ENCODE measurements around the gene NDUFB3.
"Not testable (repeated sequence)": the region's sequence is repeated elsewhere in the genome, so short reads cannot be mapped to it uniquely, and the experiment has no call there.

The NDUFB3 gene

DNA sequence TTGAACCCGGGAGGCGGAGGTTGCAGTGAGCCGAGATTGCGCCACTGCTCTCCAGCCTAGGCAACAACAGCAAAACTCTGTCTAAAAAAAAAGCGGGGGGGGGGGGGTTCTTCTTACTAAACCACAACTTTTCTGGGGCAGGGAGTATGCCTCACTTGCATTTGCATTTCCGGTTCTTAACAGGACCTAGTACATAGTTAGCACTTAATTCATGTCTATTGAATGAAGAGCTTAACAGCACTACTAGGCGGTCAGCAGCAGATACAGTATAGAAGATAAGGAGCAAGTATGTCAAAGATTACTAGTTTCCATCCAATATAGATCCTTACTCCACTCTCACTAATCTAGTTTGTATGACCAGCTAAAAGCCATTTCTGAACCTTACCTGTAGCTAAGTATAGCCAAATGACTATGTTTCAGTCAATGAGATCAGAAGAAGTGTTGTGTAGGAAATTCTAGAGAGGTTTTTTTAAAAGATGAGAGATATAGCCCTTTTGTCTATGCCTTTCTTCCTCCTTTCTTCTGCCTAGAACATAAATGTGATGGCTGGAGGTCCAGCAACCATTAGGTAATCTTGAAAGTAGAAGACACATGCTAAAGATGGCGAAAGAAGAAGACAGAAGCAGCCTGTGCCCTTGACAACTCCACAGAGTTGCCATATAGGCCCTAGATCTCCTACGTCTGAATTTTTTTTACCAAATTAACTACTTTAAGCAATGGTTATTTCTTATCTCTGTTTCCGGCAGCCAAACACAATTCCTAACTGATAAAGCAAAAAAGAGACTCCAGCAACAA, 11.6 kb upstream of the NDUFB3 start:
- DNase-seq (ENCODE audit: low spot score in 2 of 2): no peak
- H3K9me3 ChIP-seq: no peaks in the 10 kb centered on the region
- no peak overlapping the region for H3K4me3 ChIP-seq
- no peaks in the 10 kb centered on the region for H3K36me3 ChIP-seq (replicated peaks)
- H3K27me3 ChIP-seq (ENCODE audit: low read depth): no peaks in the 10 kb centered on the region
- no peaks in the 10 kb centered on the region for H3K4me1 ChIP-seq
- in situ Hi-C loops (cut with MboI; ENCODE audit: low sequenced_read_pairs): no loop called here

DNA sequence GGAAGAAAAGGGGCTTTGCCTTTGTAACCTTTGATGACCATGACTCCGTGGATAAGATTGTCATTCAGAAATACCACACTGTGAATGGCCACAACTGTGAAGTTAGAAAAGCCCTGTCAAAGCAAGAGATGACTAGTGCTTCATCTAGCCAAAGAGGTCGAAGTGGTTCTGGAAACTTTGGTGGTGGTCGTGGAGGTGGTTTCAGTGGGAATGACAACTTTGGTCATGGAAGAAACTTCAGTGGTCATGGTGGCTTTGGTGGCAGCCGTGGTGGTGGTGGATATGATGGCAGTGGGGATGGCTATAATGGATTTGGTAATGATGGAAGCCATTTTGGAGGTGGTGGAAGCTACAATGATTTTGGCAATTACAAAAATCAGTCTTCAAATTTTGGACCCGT, 8.3 kb upstream of the NDUFB3 start:
- H3K4me1 ChIP-seq; H3K36me3 ChIP-seq (replicated peaks); DNase-seq (ENCODE audit: low spot score in 2 of 2); H3K27me3 ChIP-seq (ENCODE audit: low read depth); H3K9me3 ChIP-seq; in situ Hi-C loops (cut with MboI; ENCODE audit: low sequenced_read_pairs); H3K4me3 ChIP-seq: not testable (repeated sequence)

GRCh38 chr2:201064797-201065329, 6.9 kb upstream of the NDUFB3 start:
- no peaks in the 10 kb centered on the region for H3K27me3 ChIP-seq (ENCODE audit: low read depth)
- peaks cover 8% of the 10 kb centered on the region for H3K4me1 ChIP-seq
- no peaks in the 10 kb centered on the region for H3K36me3 ChIP-seq (replicated peaks)
- in situ Hi-C loops (cut with MboI; ENCODE audit: low sequenced_read_pairs): no loop called here
- DNase-seq (ENCODE audit: low spot score in 2 of 2): no peak
- H3K4me3 ChIP-seq: no peak overlapping the region
- no peaks in the 10 kb centered on the region for H3K9me3 ChIP-seq

DNA sequence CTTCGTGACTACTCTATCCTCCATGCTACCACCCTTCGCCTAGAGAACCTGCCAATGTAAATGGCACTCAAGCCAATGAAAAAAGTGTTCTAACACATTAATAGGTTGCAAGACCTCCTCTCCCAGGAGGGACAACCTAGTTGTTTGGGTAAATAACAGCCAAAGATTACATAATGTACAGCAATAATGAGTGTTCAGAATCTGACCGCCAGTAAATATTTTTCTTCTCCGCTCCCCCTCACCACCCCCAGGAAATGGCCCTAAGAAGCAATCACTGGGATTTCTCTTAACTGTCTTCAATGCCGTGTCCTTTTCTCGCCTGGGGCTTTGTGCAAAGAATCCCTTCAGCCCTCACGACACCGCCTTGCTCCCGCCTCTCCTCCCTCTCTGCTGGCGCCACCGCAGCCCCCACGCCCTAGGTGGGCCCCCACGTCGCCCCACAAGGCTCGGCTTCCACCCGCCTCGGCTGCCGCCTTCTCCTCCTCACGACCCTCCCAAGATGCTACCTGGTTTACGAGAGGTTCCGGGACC, 788 bp upstream of the NDUFB3 start:
- Histone ChIP-seq H3K27me3 (ENCODE audit: low read depth) (no peaks in the 10 kb centered on the region), H3K36me3 (replicated peaks) (no peaks in the 10 kb centered on the region), H3K4me1 (peaks cover 24% of the 10 kb centered on the region), H3K4me3 (peak overlapping the region; percentile 92), H3K9me3 (no peaks in the 10 kb centered on the region)
- in situ Hi-C loops (cut with MboI; ENCODE audit: low sequenced_read_pairs): no loop called here
- peak; percentile 19 to 34 for DNase-seq (ENCODE audit: low spot score in 2 of 2)

- Histone ChIP-seq H3K4me3 (peak overlapping the region; percentile 92), H3K27me3 (ENCODE audit: low read depth) (no peaks in the 10 kb centered on the region), H3K4me1 (peaks cover 26% of the 10 kb centered on the region), H3K36me3 (replicated peaks) (no peaks in the 10 kb centered on the region), H3K9me3 (no peaks in the 10 kb centered on the region)
- DNase-seq (ENCODE audit: low spot score in 2 of 2): peak in 1 of 2 experiments; percentile 10
- in situ Hi-C loops (cut with MboI; ENCODE audit: low sequenced_read_pairs): no loop called here
Measured at GRCh38 chr2:201072201-201072530, 365 bp downstream of the NDUFB3 start.

- in situ Hi-C loops (cut with MboI; ENCODE audit: low sequenced_read_pairs): no loop called here
- H3K4me3 ChIP-seq: peak overlapping the region; percentile 92
Measured at GRCh38 chr2:201073071-201073470, 1.3 kb downstream of the NDUFB3 start.

DNA sequence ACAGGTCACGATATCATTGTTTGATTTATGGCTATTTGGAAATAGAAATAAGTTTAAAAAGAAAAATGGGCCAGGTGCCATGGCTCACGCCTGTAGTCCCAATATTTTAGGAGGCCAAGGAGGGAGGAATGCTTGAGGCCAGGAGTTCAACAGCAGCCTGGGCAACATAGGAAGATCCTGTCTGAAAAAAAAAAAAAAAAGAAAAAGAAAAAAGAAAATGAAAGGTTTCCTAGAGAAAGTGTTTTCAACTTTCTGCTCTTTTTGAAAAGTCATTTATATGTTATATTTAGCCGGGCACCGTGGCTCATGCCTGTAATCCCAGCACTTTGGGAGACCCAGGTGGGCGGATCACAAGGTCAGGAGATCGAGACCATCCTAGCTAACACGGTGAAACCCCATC, 3.2 kb downstream of the NDUFB3 start:
- in situ Hi-C loops (cut with MboI; ENCODE audit: low sequenced_read_pairs): no loop called here
- Histone ChIP-seq H3K4me1 (peaks cover 17% of the 10 kb centered on the region), H3K36me3 (replicated peaks) (peaks cover 13% of the 10 kb centered on the region), H3K9me3 (no peaks in the 10 kb centered on the region), H3K4me3 (no peak overlapping the region), H3K27me3 (ENCODE audit: low read depth) (no peaks in the 10 kb centered on the region)
- no peak for DNase-seq (ENCODE audit: low spot score in 2 of 2)

More at GRCh38 chr2:201073071-201073470, 1.3 kb downstream of the NDUFB3 start:
- H3K4me1 ChIP-seq: peaks cover 26% of the 10 kb centered on the region
- DNase-seq (ENCODE audit: low spot score in 2 of 2): no peak
- H3K27me3 ChIP-seq (ENCODE audit: low read depth): no peaks in the 10 kb centered on the region
- no peaks in the 10 kb centered on the region for H3K36me3 ChIP-seq (replicated peaks)
- H3K9me3 ChIP-seq: no peaks in the 10 kb centered on the region

- Histone ChIP-seq H3K36me3 (replicated peaks) (peaks cover 38% of the 10 kb centered on the region), H3K9me3 (no peaks in the 10 kb centered on the region), H3K4me1 (no peaks in the 10 kb centered on the region), H3K4me3 (no peak overlapping the region), H3K27me3 (ENCODE audit: low read depth) (no peaks in the 10 kb centered on the region)
- in situ Hi-C loops (cut with MboI; ENCODE audit: low sequenced_read_pairs): no loop called here
- DNase-seq (ENCODE audit: low spot score in 2 of 2): no peak
Measured at GRCh38 chr2:201084863-201085262, 13.1 kb downstream of the NDUFB3 start.

GRCh38 chr2:201090574-201090973, 18.8 kb downstream of the NDUFB3 start:
- no peak for DNase-seq (ENCODE audit: low spot score in 2 of 2)
- Histone ChIP-seq H3K4me1 (no peaks in the 10 kb centered on the region), H3K36me3 (replicated peaks) (peaks cover 10% of the 10 kb centered on the region), H3K9me3 (no peaks in the 10 kb centered on the region), H3K27me3 (ENCODE audit: low read depth) (no peaks in the 10 kb centered on the region), H3K4me3 (no peak overlapping the region)
- in situ Hi-C loops (cut with MboI; ENCODE audit: low sequenced_read_pairs): no loop called here

DNA sequence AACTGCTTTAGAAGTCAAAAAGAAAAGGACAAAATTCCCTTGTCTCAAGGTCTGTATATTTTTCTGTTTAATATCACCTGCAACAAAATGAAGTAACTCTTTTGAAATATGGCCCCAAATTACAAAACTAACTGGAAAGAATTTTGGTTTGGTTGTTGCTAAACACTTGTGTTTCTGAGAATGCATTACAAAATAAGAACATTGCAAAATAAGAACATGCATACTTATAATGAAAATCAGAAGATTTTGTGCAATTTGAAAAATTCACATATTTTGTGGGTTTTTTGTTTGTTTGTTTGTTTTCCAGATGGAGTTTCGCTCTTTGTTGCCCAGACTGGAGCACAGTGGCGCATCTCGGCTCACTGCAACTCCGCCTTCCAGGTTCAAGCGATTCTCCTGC, 21.8 kb downstream of the NDUFB3 start:
- in situ Hi-C loops (cut with MboI; ENCODE audit: low sequenced_read_pairs): no loop called here
- no peak for DNase-seq (ENCODE audit: low spot score in 2 of 2)
- Histone ChIP-seq H3K36me3 (replicated peaks) (peaks cover 2% of the 10 kb centered on the region), H3K4me3 (no peak overlapping the region), H3K9me3 (no peaks in the 10 kb centered on the region), H3K4me1 (no peaks in the 10 kb centered on the region), H3K27me3 (ENCODE audit: low read depth) (no peaks in the 10 kb centered on the region)

- Histone ChIP-seq H3K4me3 (no peak overlapping the region), H3K27me3 (ENCODE audit: low read depth) (no peaks in the 10 kb centered on the region), H3K36me3 (replicated peaks) (no peaks in the 10 kb centered on the region), H3K4me1 (no peaks in the 10 kb centered on the region), H3K9me3 (no peaks in the 10 kb centered on the region)
- in situ Hi-C loops (cut with MboI; ENCODE audit: low sequenced_read_pairs): no loop called here
- DNase-seq (ENCODE audit: low spot score in 2 of 2): no peak
Measured at GRCh38 chr2:201100497-201100896, 28.7 kb downstream of the NDUFB3 start.

- Histone ChIP-seq H3K9me3 (no peaks in the 10 kb centered on the region), H3K4me1 (no peaks in the 10 kb centered on the region), H3K4me3 (no peak overlapping the region), H3K36me3 (replicated peaks) (no peaks in the 10 kb centered on the region), H3K27me3 (ENCODE audit: low read depth) (no peaks in the 10 kb centered on the region)
- in situ Hi-C loops (cut with MboI; ENCODE audit: low sequenced_read_pairs): no loop called here
- no peak for DNase-seq (ENCODE audit: low spot score in 2 of 2)
Measured at GRCh38 chr2:201105759-201106158, 34.0 kb downstream of the NDUFB3 start.

GRCh38 chr2:201107624-201108023, 35.8 kb downstream of the NDUFB3 start:
- in situ Hi-C loops (cut with MboI; ENCODE audit: low sequenced_read_pairs): no loop called here
- H3K27me3 ChIP-seq (ENCODE audit: low read depth): no peaks in the 10 kb centered on the region
- no peak overlapping the region for H3K4me3 ChIP-seq
- H3K9me3 ChIP-seq: no peaks in the 10 kb centered on the region
- H3K4me1 ChIP-seq: no peaks in the 10 kb centered on the region; the same call in 1 of the 2 replicates
- no peak for DNase-seq (ENCODE audit: low spot score in 2 of 2)
- H3K36me3 ChIP-seq (replicated peaks): no peaks in the 10 kb centered on the region

DNA sequence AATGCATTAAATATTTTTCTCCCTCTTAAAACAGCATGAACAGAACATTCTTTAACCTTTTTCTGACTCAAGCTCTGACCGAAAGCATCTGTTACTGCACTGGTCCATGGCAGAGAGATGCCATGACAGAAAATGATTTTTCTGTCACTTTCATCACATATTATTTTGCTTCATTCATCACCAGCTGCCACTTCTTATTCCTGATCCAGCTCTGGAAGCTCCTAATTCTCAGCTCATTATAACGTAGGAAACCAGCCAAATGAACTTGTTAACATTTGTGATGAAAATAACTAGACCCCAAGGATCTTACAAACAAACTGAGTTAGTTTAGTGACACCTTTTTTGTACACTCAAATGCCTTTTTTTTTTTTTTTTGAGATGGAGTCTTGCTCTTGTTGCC, 36.5 kb downstream of the NDUFB3 start:
- Histone ChIP-seq H3K4me3 (no peak overlapping the region), H3K9me3 (no peaks in the 10 kb centered on the region), H3K27me3 (ENCODE audit: low read depth) (no peaks in the 10 kb centered on the region), H3K36me3 (replicated peaks) (no peaks in the 10 kb centered on the region), H3K4me1 (no peaks in the 10 kb centered on the region; the same call in 1 of the 2 replicates)
- no peak for DNase-seq (ENCODE audit: low spot score in 2 of 2)
- in situ Hi-C loops (cut with MboI; ENCODE audit: low sequenced_read_pairs): no loop called here
